Loucy (cell line): ENCODE data around the gene PGBD2.
"Not testable (repeated sequence)": the region's sequence is repeated elsewhere in the genome, so short reads cannot be mapped to it uniquely, and the experiment has no call there.

ENCODE experiments used
- H2AFZ ChIP-seq: fragments of 200-600 bp; sonication (generic); 2 replicates; pipeline ENCODE4 v1.6.0; 2016; ENCODE audit warnings: antibody characterized with exemption, mild to moderate bottlenecking, low read length, moderate library complexity
- H3F3A ChIP-seq: fragments of 200-600 bp; 2 replicates; pipeline ENCODE4 v1.6.0; 2016; ENCODE audit warnings: antibody characterized with exemption, low read depth, mild to moderate bottlenecking
- H3K27me3 ChIP-seq: fragments of 200-600 bp; sonication (generic); 2 replicates; pipeline ENCODE4 v1.6.1; 2014; ENCODE audit warnings: low read length, mild to moderate bottlenecking; ENCODE audit not compliant: insufficient read depth, poor library complexity, severe bottlenecking
- H3K36me3 ChIP-seq: fragments of 200-600 bp; sonication (generic); 2 replicates; pipeline ENCODE4 v1.6.1; 2016; ENCODE audit warnings: low read length; ENCODE audit not compliant: insufficient read depth
- H3K4me1 ChIP-seq: fragments of 200-600 bp; sonication (generic); 2 replicates; pipeline ENCODE4 v1.5.1; 2014; ENCODE audit warnings: low read length, mild to moderate bottlenecking; ENCODE audit not compliant: insufficient read depth, poor library complexity, severe bottlenecking
- H3K4me2 ChIP-seq: fragments of 200-600 bp; sonication (generic); 2 replicates; pipeline ENCODE4 v1.6.0; 2014; ENCODE audit warnings: antibody characterized with exemption, low read length, low read depth, mild to moderate bottlenecking; ENCODE audit not compliant: poor library complexity, severe bottlenecking
- H3K4me3 ChIP-seq: fragments of 200-600 bp; sonication (generic); 2 replicates; pipeline ENCODE4 v1.5.1; 2014; ENCODE audit warnings: low read length, mild to moderate bottlenecking, mixed read lengths; ENCODE audit not compliant: poor library complexity, severe bottlenecking
- H3K79me2 ChIP-seq: fragments of 200-600 bp; sonication (generic); 2 replicates; pipeline ENCODE4 v1.6.1; 2014; ENCODE audit warnings: low read length; ENCODE audit not compliant: insufficient read depth
- H3K9ac ChIP-seq: fragments of 200-600 bp; sonication (generic); 2 replicates; pipeline ENCODE4 v1.6.0; 2014; ENCODE audit warnings: mild to moderate bottlenecking, low read depth, low read length, moderate library complexity; ENCODE audit not compliant: poor library complexity, severe bottlenecking
- H3K9me2 ChIP-seq: fragments of 200-600 bp; sonication (generic); replicated peaks from 2 replicates; pipeline ENCODE4 v1.6.1; 2016; ENCODE audit warnings: low read depth, low read length, mixed read lengths
- H3K9me3 ChIP-seq: fragments of 200-600 bp; sonication (generic); 2 replicates; pipeline ENCODE4 v1.6.1; 2014; ENCODE audit warnings: mild to moderate bottlenecking, antibody characterized with exemption, low read length, low read depth; ENCODE audit not compliant: insufficient read depth
- H4K20me1 ChIP-seq: fragments of 200-600 bp; sonication (generic); 2 replicates; pipeline ENCODE4 v1.6.0; 2014; ENCODE audit warnings: antibody characterized with exemption, low read length, mild to moderate bottlenecking; ENCODE audit not compliant: insufficient read depth, poor library complexity, severe bottlenecking
- EZH2phosphoT487 ChIP-seq: fragments of 200-600 bp; IDR thresholded peaks from 2 replicates; pipeline ENCODE4 v1.6.1; 2018; ENCODE audit warnings: antibody characterized with exemption, mild to moderate bottlenecking, moderate library complexity, borderline replicate concordance
- TF ChIP-seq, protein P1 (sequence below): fragments of 200-600 bp; sonication (generic); conservative IDR thresholded peaks from 2 replicates; pipeline ENCODE4 v1.5.1; 2014; ENCODE audit warnings: mild to moderate bottlenecking, antibody characterized with exemption, low read length

PGBD2 gene

DNA sequence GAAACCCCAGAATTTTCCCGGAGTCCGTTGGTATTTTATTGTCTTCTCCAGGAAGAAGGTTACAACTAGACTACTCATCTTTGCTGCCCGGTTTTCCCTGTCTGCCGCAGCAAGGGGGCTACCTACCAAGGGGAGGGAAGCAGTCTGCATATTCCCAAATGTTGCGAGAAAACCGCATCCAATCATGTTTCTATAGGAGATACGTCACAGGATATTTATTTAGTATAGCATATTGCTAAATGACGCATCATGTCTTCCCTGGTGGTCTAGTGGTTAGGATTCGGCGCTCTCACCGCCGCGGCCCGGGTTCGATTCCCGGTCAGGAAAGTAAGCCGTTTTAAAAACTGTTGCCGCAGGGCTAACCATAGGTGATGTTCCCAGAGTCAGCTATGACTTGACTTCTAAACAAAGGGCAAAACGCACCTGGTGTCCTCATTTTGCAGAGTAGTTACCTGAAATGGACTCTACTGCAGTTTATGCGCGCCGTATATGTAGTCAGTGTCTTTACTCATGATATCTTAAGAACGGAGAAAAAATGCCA is 32.0 kb upstream of the PGBD2 start:
- Histone ChIP-seq H3K79me2 (no peaks in the 10 kb centered on the region), H3K9me3 (no peaks in the 10 kb centered on the region), H3K27me3 (no peaks in the 10 kb centered on the region), H4K20me1 (no peaks in the 10 kb centered on the region), H3F3A (peaks cover 17% of the 10 kb centered on the region), H3K9ac (peak overlapping the region; percentile 86), H3K4me2 (peak overlapping the region; percentile 89), H3K36me3 (no peaks in the 10 kb centered on the region), H3K4me3 (peak overlapping the region; percentile 90), H3K4me1 (peaks cover 6% of the 10 kb centered on the region), H3K9me2 (no peaks in the 10 kb centered on the region), H2AFZ (peak overlapping the region; percentile 94; the same call in 1 of the 2 replicates)
- TF ChIP-seq EZH2phosphoT487 = no peak
- TF ChIP-seq, protein P1, sequence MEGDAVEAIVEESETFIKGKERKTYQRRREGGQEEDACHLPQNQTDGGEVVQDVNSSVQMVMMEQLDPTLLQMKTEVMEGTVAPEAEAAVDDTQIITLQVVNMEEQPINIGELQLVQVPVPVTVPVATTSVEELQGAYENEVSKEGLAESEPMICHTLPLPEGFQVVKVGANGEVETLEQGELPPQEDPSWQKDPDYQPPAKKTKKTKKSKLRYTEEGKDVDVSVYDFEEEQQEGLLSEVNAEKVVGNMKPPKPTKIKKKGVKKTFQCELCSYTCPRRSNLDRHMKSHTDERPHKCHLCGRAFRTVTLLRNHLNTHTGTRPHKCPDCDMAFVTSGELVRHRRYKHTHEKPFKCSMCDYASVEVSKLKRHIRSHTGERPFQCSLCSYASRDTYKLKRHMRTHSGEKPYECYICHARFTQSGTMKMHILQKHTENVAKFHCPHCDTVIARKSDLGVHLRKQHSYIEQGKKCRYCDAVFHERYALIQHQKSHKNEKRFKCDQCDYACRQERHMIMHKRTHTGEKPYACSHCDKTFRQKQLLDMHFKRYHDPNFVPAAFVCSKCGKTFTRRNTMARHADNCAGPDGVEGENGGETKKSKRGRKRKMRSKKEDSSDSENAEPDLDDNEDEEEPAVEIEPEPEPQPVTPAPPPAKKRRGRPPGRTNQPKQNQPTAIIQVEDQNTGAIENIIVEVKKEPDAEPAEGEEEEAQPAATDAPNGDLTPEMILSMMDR = no peak

GRCh38 chr1:248881261-248881660 is 24.8 kb upstream of the PGBD2 start:
- no peaks in the 10 kb centered on the region for H3K9me2 ChIP-seq
- H2AFZ ChIP-seq = no peak overlapping the region
- no peak overlapping the region for H3K4me2 ChIP-seq
- TF ChIP-seq, protein P1 = no peak
- TF ChIP-seq EZH2phosphoT487 = no peak
- H3K79me2 ChIP-seq = no peaks in the 10 kb centered on the region
- H3F3A ChIP-seq = 0 out of 2 replicates have a peak, but pooled peaks cover 2% of the 10 kb centered on the region
- H3K4me3 ChIP-seq = no peak overlapping the region
- H3K27me3 ChIP-seq = no peaks in the 10 kb centered on the region
- H3K4me1 ChIP-seq = peaks cover 18% of the 10 kb centered on the region
- H3K9ac ChIP-seq = no peak overlapping the region
- no peaks in the 10 kb centered on the region for H4K20me1 ChIP-seq
- H3K36me3 ChIP-seq = no peaks in the 10 kb centered on the region
- H3K9me3 ChIP-seq = no peaks in the 10 kb centered on the region

GRCh38 chr1:248882427-248882826 is 23.6 kb upstream of the PGBD2 start:
- H3K4me1 ChIP-seq = peaks cover 28% of the 10 kb centered on the region
- H4K20me1 ChIP-seq, H3K79me2 ChIP-seq, H3K27me3 ChIP-seq, H2AFZ ChIP-seq, H3K9ac ChIP-seq, H3K36me3 ChIP-seq, H3K4me2 ChIP-seq, H3F3A ChIP-seq, H3K4me3 ChIP-seq, H3K9me3 ChIP-seq, H3K9me2 ChIP-seq: not testable (repeated sequence)

GRCh38 chr1:248884632-248885295 is 21.3 kb upstream of the PGBD2 start:
- Histone ChIP-seq H3K79me2 (no peaks in the 10 kb centered on the region), H3K4me3 (no peak overlapping the region), H4K20me1 (no peaks in the 10 kb centered on the region), H3K4me2 (no peak overlapping the region), H3K9me3 (no peaks in the 10 kb centered on the region), H2AFZ (no peak overlapping the region), H3K9ac (no peak overlapping the region), H3K27me3 (no peaks in the 10 kb centered on the region), H3K36me3 (no peaks in the 10 kb centered on the region), H3K9me2 (no peaks in the 10 kb centered on the region), H3F3A (0 out of 2 replicates have a peak, but pooled peaks cover 2% of the 10 kb centered on the region), H3K4me1 (peaks cover 50% of the 10 kb centered on the region)
- TF ChIP-seq, protein P1 = peak; percentile 61
- TF ChIP-seq EZH2phosphoT487 = no peak
